DMS 273 (cell line): ENCODE results near the gene PCNT.
A peak's percentile ranks its signal among the peaks of the same experiment; 100 is the strongest.

Experiments used
- DNase-seq: peaks from one replicate; lab custom pipeline; 2025; ENCODE audit not compliant: unreplicated experiment; lab: John Stamatoyannopoulos, UW

Gene PCNT

GRCh38 chr21:46379691-46380090, 55.7 kb downstream of the PCNT start:
- DNase-seq, result no peak

- no peak for DNase-seq
Measured at GRCh38 chr21:46381541-46381940, 57.6 kb downstream of the PCNT start.

- no peak for DNase-seq
Measured at GRCh38 chr21:46384556-46384955, 60.6 kb downstream of the PCNT start.

GRCh38 chr21:46385846-46386733, 62.1 kb downstream of the PCNT start:
- DNase-seq, result no peak

- DNase-seq, result no peak
Measured at GRCh38 chr21:46386734-46387088, 62.8 kb downstream of the PCNT start.

- no peak for DNase-seq
Measured at GRCh38 chr21:46388206-46388880, 64.4 kb downstream of the PCNT start.

- DNase-seq, result no peak
Measured at GRCh38 chr21:46388896-46389295, 64.9 kb downstream of the PCNT start.

- DNase-seq, result no peak
Measured at GRCh38 chr21:46390603-46391545, 66.9 kb downstream of the PCNT start.

- DNase-seq, result no peak
Measured at GRCh38 chr21:46391773-46392172, 67.8 kb downstream of the PCNT start.

- peak; percentile 27 for DNase-seq
Measured at GRCh38 chr21:46392921-46393320, 69.0 kb downstream of the PCNT start.

- peak; percentile 25 for DNase-seq
Measured at GRCh38 chr21:46393451-46393940, 69.5 kb downstream of the PCNT start.

- DNase-seq, result peak; percentile 18
Measured at GRCh38 chr21:46393941-46394594, 70.1 kb downstream of the PCNT start.

GRCh38 chr21:46394595-46395104, 70.7 kb downstream of the PCNT start:
- DNase-seq, result no peak

- no peak for DNase-seq
Measured at GRCh38 chr21:46397211-46397905, 73.4 kb downstream of the PCNT start.

GRCh38 chr21:46397993-46398392, 74.0 kb downstream of the PCNT start:
- DNase-seq, result no peak

- no peak for DNase-seq
Measured at GRCh38 chr21:46399129-46399528, 75.2 kb downstream of the PCNT start.

GRCh38 chr21:46399686-46400085, 75.7 kb downstream of the PCNT start:
- DNase-seq, result no peak

- no peak for DNase-seq
Measured at GRCh38 chr21:46401186-46401910, 77.4 kb downstream of the PCNT start.

GRCh38 chr21:46402421-46402820, 78.5 kb downstream of the PCNT start:
- DNase-seq, result no peak
